HG03571 (cell line): Measurements from ENCODE around the gene PM20D1.
A peak's percentile ranks its signal among the peaks of the same experiment; 100 is the strongest.
"Not testable (repeated sequence)": the region's sequence is repeated elsewhere in the genome, so short reads cannot be mapped to it uniquely, and the experiment has no call there.

Experiments used
- ATAC-seq: cut with Tn5 transposase; IDR thresholded peaks from one replicate; pipeline ENCODE4 v1.9.1; 2021; ENCODE audit not compliant: unreplicated experiment

Gene PM20D1

GRCh38 chr1:205842229-205842628, 7.7 kb downstream of the PM20D1 start:
- ATAC-seq: no peak

- no peak for ATAC-seq
Measured at GRCh38 chr1:205840146-205840923, 9.6 kb downstream of the PM20D1 start.

GRCh38 chr1:205837382-205837970, 12.5 kb downstream of the PM20D1 start:
- no peak for ATAC-seq

- no peak for ATAC-seq
Measured at GRCh38 chr1:205834751-205835150, 15.2 kb downstream of the PM20D1 start.

GRCh38 chr1:205832326-205832751, 17.6 kb downstream of the PM20D1 start:
- no peak for ATAC-seq

- ATAC-seq: no peak
Measured at GRCh38 chr1:205827623-205828022, 22.3 kb downstream of the PM20D1 start.

- ATAC-seq: no peak
Measured at GRCh38 chr1:205826995-205827394, 22.9 kb downstream of the PM20D1 start.

GRCh38 chr1:205826016-205826806, 23.7 kb downstream of the PM20D1 start:
- no peak for ATAC-seq

- no peak for ATAC-seq
Measured at GRCh38 chr1:205824180-205824579, 25.8 kb downstream of the PM20D1 start.

GRCh38 chr1:205823260-205823659, 26.7 kb downstream of the PM20D1 start:
- ATAC-seq: not testable (repeated sequence)

GRCh38 chr1:205822397-205822796, 27.5 kb downstream of the PM20D1 start:
- no peak for ATAC-seq

GRCh38 chr1:205817988-205818387, 31.9 kb downstream of the PM20D1 start:
- no peak for ATAC-seq

- ATAC-seq: no peak
Measured at GRCh38 chr1:205817364-205817763, 32.6 kb downstream of the PM20D1 start.

- ATAC-seq: no peak
Measured at GRCh38 chr1:205813755-205814058, 36.2 kb downstream of the PM20D1 start.

- peak; percentile 88 for ATAC-seq
Measured at GRCh38 chr1:205812878-205813754, 36.8 kb downstream of the PM20D1 start, which contains the start of gene SLC41A1. Gene SLC41A1 (minus strand): TSS chr1:205813198. CDS start chr1:205810441, 2,757 bp downstream.

GRCh38 chr1:205812271-205812877, 37.6 kb downstream of the PM20D1 start:
- ATAC-seq: no peak

- no peak for ATAC-seq
Measured at GRCh38 chr1:205811660-205812059, 38.3 kb downstream of the PM20D1 start.

GRCh38 chr1:205810448-205811157, 39.3 kb downstream of the PM20D1 start:
- no peak for ATAC-seq

- no peak for ATAC-seq
Measured at GRCh38 chr1:205809942-205810345, 40.0 kb downstream of the PM20D1 start.

- ATAC-seq: no peak
Measured at GRCh38 chr1:205809469-205809868, 40.5 kb downstream of the PM20D1 start.
